NCI-H1417 treated with DMSO at 0.1 percent for 48 hours (cell line): ENCODE data around the gene FAM161A.

Experiments
- DNase-seq: peaks from one replicate; lab custom pipeline; 2025; lab: John Stamatoyannopoulos, UW

Gene FAM161A

GRCh38 chr2:61784643-61785042 lies 69.2 kb downstream of the FAM161A start:
- DNase-seq: no peak

- DNase-seq: no peak
Measured at GRCh38 chr2:61775956-61776570, 77.8 kb downstream of the FAM161A start.
